DND-41 (cell line): Measurements from ENCODE around the gene ATP6V0A1.

Source experiments
- ATAC-seq: fragments of 200-7000 bp; cut with Tn5 transposase; 3 replicates; pipeline ENCODE4 v1.9.1; 2021; ENCODE audit warnings: low read depth; ENCODE audit not compliant: insufficient read depth
- DNase-seq: peaks from one replicate; pipeline ENCODE4 v3.0.0-alpha.2; 2020
- H2AFZ ChIP-seq: 2 replicates; pipeline ENCODE4 v1.6.0; 2012; ENCODE audit warnings: low read depth, low read length
- H3K27ac ChIP-seq: 2 replicates; pipeline ENCODE4 v1.5.1; 2012; ENCODE audit warnings: low read length, inconsistent platforms
- H3K27me3 ChIP-seq: fragments of 200-600 bp; sonication (generic); 2 replicates; pipeline ENCODE4 v1.6.0; 2012; ENCODE audit warnings: low read length, mild to moderate bottlenecking, inconsistent platforms; ENCODE audit not compliant: insufficient read depth, poor library complexity
- H3K36me3 ChIP-seq: 2 replicates; pipeline ENCODE4 v1.5.1; 2012; ENCODE audit warnings: low read length, inconsistent platforms; ENCODE audit not compliant: insufficient read depth
- H3K4me1 ChIP-seq: 2 replicates; pipeline ENCODE4 v1.5.1; 2012; ENCODE audit warnings: mild to moderate bottlenecking, low read length; ENCODE audit not compliant: insufficient read depth
- H3K4me2 ChIP-seq: 2 replicates; pipeline ENCODE4 v1.6.0; 2012; ENCODE audit warnings: mild to moderate bottlenecking, moderate library complexity, low read length, inconsistent platforms; ENCODE audit not compliant: insufficient read depth
- H3K4me3 ChIP-seq, 2 experiments: fragments of 200-600 bp in 1 of 2; shearing (Covaris generic) in 1 of 2; 2 replicates each; pipeline ENCODE4 v1.5.1; 2012 to 2016; ENCODE audit warnings: inconsistent platforms in 2 of 2, low read length in 2 of 2, mild to moderate bottlenecking in 2 of 2, low read depth in 1 of 2, moderate library complexity in 1 of 2
- H3K79me2 ChIP-seq: 2 replicates; pipeline ENCODE4 v1.6.0; 2012; ENCODE audit warnings: low read length, inconsistent platforms; ENCODE audit not compliant: insufficient read depth
- H3K9ac ChIP-seq: 2 replicates; pipeline ENCODE4 v1.6.0; 2012; ENCODE audit warnings: low read depth, mild to moderate bottlenecking, inconsistent platforms, low read length, moderate library complexity
- H3K9me3 ChIP-seq: 2 replicates; pipeline ENCODE4 v1.5.1; 2012; ENCODE audit warnings: low read length, moderate library complexity, mild to moderate bottlenecking, inconsistent platforms; ENCODE audit not compliant: insufficient read depth, severe bottlenecking
- H4K20me1 ChIP-seq: 2 replicates; pipeline ENCODE4 v1.6.0; 2012; ENCODE audit warnings: low read length; ENCODE audit not compliant: insufficient read depth
- EZH2 ChIP-seq: IDR thresholded peaks from 3 replicates; pipeline ENCODE4 v1.6.1; 2012; ENCODE audit warnings: borderline replicate concordance, low read depth, mild to moderate bottlenecking, moderate library complexity, low read length, inconsistent platforms; ENCODE audit not compliant: severe bottlenecking
- TF ChIP-seq, protein P1 (sequence below): IDR thresholded peaks from 2 replicates; pipeline ENCODE4 v1.5.1; 2012; ENCODE audit warnings: borderline replicate concordance, low read length, moderate library complexity, mild to moderate bottlenecking; ENCODE audit not compliant: poor library complexity, severe bottlenecking; ENCODE audit errors: extremely low read depth

The ATP6V0A1 gene

DNA sequence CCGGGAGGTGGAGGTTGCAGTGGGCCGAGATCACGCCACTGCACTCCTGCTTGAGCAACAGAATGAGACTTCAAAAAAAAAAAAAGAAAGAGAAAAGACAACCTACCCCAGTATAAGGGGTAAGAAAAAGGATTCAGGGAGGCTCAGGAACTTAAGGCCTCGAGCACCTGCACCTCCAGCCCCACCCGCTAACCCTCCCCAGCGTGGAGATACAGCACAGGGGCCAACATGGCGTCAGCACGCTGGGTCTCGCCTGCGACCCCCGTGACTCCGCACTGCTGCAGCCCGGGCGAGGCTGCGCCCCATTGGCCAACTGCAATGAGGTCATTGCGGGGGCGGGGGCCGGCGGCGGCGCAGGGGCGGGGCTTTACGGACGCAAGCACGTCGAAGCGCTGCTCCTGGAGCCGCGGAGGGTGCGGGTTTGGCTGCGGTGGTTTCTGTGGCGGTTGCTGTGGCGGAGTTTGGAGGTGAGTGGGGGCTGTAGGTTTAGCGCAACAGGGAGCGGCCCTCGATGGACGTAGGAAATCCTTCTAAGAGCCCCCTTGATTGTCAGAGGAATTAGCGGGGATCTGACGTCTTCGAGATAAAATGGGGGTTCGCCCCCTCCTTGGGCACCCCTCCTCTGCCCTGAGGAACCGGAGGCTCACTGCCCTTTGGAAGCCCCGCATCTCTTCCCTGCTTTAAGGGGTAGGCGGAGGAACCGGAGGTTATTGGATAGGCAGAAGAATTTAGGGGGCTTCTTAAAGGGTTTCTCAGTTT, at the start of gene ATP6V0A1:
TSS of gene ATP6V0A1 (plus strand) at position 382 of the 759 bp plus-strand sequence. CDS start 2,017 bp downstream, outside the sequence.
- Histone ChIP-seq H2AFZ (no peak within 1 kb of the TSS), H3K4me1 (peaks cover 44% of the 10 kb centered on the region)

DNA sequence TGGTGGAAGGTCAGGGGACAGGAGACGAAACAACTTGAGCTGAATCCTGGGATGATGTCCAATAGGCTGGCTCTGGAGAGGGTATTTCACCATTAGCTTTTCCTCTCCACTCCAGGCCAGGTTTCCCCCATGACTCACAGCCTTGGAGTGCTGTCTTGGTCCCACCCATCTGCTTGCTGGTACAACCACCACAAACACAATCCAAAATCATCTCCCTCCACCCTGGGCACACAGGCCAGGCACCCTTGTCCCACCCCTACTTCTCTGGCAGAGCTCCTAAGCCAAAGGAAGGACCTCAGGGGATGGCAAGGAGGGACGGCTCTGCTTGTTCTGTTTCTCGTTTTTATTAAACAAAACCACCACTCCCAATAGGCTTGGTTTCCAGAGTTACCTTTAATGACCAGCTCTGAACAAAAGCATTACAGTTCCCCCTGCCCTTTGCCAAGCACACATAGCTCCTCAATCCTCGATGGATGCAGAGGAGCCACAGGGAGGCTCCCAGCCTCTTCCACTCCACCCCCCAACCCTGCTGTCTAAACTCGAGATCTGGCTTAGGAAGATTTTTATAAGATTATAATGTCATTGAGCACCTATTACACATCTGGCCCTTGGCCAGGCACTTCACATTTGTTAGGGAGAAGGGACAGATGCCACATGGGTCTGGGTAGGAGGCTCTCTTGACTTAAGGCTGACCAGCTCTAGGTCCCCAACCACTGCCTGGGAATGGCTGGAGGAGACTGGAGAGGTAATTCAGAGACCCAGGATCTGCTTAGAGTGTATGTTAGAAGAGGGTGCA, 49.0 kb upstream of the ATP6V0A1 start:
- H3K4me1 ChIP-seq = peaks cover 5% of the 10 kb centered on the region
- no peak overlapping the region for H3K4me3 ChIP-seq
- TF ChIP-seq EZH2 = no peak
- TF ChIP-seq, protein P1, sequence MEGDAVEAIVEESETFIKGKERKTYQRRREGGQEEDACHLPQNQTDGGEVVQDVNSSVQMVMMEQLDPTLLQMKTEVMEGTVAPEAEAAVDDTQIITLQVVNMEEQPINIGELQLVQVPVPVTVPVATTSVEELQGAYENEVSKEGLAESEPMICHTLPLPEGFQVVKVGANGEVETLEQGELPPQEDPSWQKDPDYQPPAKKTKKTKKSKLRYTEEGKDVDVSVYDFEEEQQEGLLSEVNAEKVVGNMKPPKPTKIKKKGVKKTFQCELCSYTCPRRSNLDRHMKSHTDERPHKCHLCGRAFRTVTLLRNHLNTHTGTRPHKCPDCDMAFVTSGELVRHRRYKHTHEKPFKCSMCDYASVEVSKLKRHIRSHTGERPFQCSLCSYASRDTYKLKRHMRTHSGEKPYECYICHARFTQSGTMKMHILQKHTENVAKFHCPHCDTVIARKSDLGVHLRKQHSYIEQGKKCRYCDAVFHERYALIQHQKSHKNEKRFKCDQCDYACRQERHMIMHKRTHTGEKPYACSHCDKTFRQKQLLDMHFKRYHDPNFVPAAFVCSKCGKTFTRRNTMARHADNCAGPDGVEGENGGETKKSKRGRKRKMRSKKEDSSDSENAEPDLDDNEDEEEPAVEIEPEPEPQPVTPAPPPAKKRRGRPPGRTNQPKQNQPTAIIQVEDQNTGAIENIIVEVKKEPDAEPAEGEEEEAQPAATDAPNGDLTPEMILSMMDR = no peak
- no peak overlapping the region for H3K27ac ChIP-seq
- H4K20me1 ChIP-seq = no peaks in the 10 kb centered on the region
- H3K27me3 ChIP-seq = peaks cover 8% of the 10 kb centered on the region
- no peak overlapping the region for H3K9ac ChIP-seq
- H3K36me3 ChIP-seq = no peaks in the 10 kb centered on the region
- ATAC-seq (no peak), DNase-seq (no peak)
- H3K4me2 ChIP-seq = no peak overlapping the region
- H2AFZ ChIP-seq = no peak overlapping the region
- H3K9me3 ChIP-seq = no peaks in the 10 kb centered on the region
- no peaks in the 10 kb centered on the region for H3K79me2 ChIP-seq

More for the DNA sequence above, at the start of gene ATP6V0A1:
- ATAC-seq (peak; percentile 75), DNase-seq (peak; percentile 82)
- Histone ChIP-seq H3K27ac (no peak within 1 kb of the TSS), H3K79me2 (no peaks in the 10 kb centered on the region), H3K4me3 (peak within 1 kb of the TSS in 1 of 2 experiments; percentile 35; a peak in 1 of 4 replicates), H3K4me2 (peak within 1 kb of the TSS; percentile 37), H4K20me1 (peaks cover 7% of the 10 kb centered on the region; the same call in 1 of the 2 replicates), H3K36me3 (no peaks in the 10 kb centered on the region), H3K9me3 (no peaks in the 10 kb centered on the region), H3K27me3 (peaks cover 15% of the 10 kb centered on the region), H3K9ac (no peak within 1 kb of the TSS)
- no peak for TF ChIP-seq EZH2
- TF ChIP-seq, protein P1 = no peak

DNA sequence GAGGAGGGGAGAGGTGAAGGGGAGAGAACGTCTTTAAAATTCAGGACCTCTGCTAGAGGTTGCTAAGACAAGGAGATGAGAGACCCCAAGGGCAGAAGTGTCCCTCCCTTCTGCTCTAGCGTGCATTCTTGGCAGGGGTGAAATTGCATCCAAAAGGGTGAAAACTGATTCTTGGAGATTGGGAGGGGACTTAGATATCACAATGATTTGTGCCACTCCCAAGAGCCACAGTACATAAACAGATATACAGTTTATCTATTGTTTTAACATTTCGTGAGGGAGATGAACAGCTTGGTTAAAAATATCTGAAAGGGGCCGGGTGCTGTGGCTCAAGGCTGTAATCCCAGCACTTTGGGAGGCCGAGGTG, 48.4 kb upstream of the ATP6V0A1 start:
- H3K4me3 ChIP-seq = no peak overlapping the region
- no peaks in the 10 kb centered on the region for H3K36me3 ChIP-seq
- H3K9me3 ChIP-seq = no peaks in the 10 kb centered on the region
- H2AFZ ChIP-seq = no peak overlapping the region
- H3K27me3 ChIP-seq = peaks cover 8% of the 10 kb centered on the region
- H3K4me2 ChIP-seq = no peak overlapping the region
- TF ChIP-seq, protein P1 = no peak
- no peak for TF ChIP-seq EZH2
- H3K79me2 ChIP-seq = no peaks in the 10 kb centered on the region
- H4K20me1 ChIP-seq = no peaks in the 10 kb centered on the region
- H3K4me1 ChIP-seq = peaks cover 11% of the 10 kb centered on the region
- H3K27ac ChIP-seq = no peak overlapping the region
- ATAC-seq (no peak), DNase-seq (no peak)
- H3K9ac ChIP-seq = no peak overlapping the region
